Tibial nerve (tissue), 4 donors: ENCODE results near the gene HNRNPR. TPM values are rescaled to one million over a fixed set of nuclear protein-coding genes. Genes with fewer than 3 reads are reported as not detected.
"Not testable (repeated sequence)": the region's sequence is repeated elsewhere in the genome, so short reads cannot be mapped to it uniquely, and the experiment has no call there.

Source experiments
- DNase-seq, 2 donors: peaks; one replicate each; pipeline ENCODE4 v3.0.0-alpha.2; 2019; ENCODE audit warnings: low spot score in 2 of 2
- H3K27ac ChIP-seq, 4 donors: fragments of 200-600 bp; sonication (generic) in 3 of 4; one replicate each; pipeline ENCODE4 v1.5.1; 2017 to 2019; ENCODE audit warnings: mild to moderate bottlenecking in 1 of 4
- H3K27me3 ChIP-seq, 2 donors: fragments of 200-600 bp; sonication (generic) in 1 of 2; one replicate each; pipeline versions ENCODE4 v1.5.1 to v1.6.0; 2017 to 2019
- H3K36me3 ChIP-seq, 3 donors: fragments of 200-600 bp; sonication (generic); one replicate each; pipeline ENCODE4 v1.5.1; 2018 to 2019
- H3K4me1 ChIP-seq, 4 donors: fragments of 200-600 bp; sonication (generic) in 3 of 4; one replicate each; pipeline ENCODE4 v1.5.1; 2017 to 2019
- H3K4me3 ChIP-seq, 4 donors: fragments of 200-600 bp; sonication (generic) in 3 of 4; one replicate each; pipeline ENCODE4 v1.5.1; 2017 to 2019; ENCODE audit warnings: mild to moderate bottlenecking in 1 of 4, moderate library complexity in 1 of 4
- H3K9me3 ChIP-seq, 4 donors: fragments of 200-600 bp; sonication (generic) in 3 of 4; one replicate each; pipeline ENCODE4 v1.5.1; 2017 to 2019
- EP300 ChIP-seq, 2 donors: sonication (generic); formaldehyde crosslinking; IDR thresholded peaks; one replicate each; pipeline ENCODE4 v1.6.1; 2017; ENCODE audit warnings: antibody characterized with exemption in 2 of 2, mild to moderate bottlenecking in 1 of 2
- POLR2A ChIP-seq, 2 donors: fragments of 450-650 bp; IDR thresholded peaks; one replicate each; pipeline ENCODE4 v1.6.1; 2017; ENCODE audit warnings: antibody characterized with exemption in 2 of 2, mild to moderate bottlenecking in 2 of 2, moderate library complexity in 2 of 2
- WGBS, 2 donors: methylation state at CpG; one replicate each; pipeline ENCODE4 v1.1.5; 2018; 5-methylcytosine and 5-hydroxymethylcytosine counted together
- total RNA-seq, 4 donors: library from RNA; depleted of rRNA; stranded (reverse); fragments of >200 nt; gene quantifications; one replicate each; pipeline ENCODE4 v1.1.0, GENCODE V29; 2016
- TF ChIP-seq, protein P1 (sequence below), 5 experiments: fragments of 200-600 bp in 3 of 5; fragments of 450-650 bp in 2 of 5; sonication (generic) in 3 of 5; IDR thresholded peaks; one replicate each; pipeline ENCODE4 v1.5.1; 2016 to 2019; ENCODE audit warnings: antibody characterized with exemption in 5 of 5, mild to moderate bottlenecking in 3 of 5, moderate library complexity in 2 of 5

Gene HNRNPR
- total RNA-seq, 4 donors from 2014 or later = 63.6 to 79.8 (median 74.1) TPM

DNA sequence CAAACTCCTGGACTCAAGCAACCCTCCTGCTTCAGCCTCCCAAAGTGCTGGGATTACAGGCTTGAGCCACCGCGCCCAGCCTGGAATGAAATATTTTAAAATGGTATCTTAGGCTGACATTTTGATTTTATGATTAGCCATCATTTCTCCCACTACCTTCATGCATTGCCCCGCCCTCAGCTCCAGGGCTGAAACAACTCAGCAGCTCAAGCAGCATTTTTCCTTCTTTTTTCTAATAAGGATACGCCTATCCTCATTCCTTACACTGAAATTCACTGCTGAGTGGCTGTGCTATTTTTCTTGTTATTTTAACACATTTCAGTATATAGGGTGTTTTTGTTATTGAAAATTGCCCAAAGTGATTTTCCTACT, 70.0 kb downstream of the HNRNPR start:
- Histone ChIP-seq H3K4me1 (no peaks in the 10 kb centered on the region), H3K9me3 (no peaks in the 10 kb centered on the region), H3K4me3 (no peak overlapping the region), H3K27me3 (peaks cover 0 to 20% of the 10 kb centered on the region in 2 donors), H3K27ac (no peak overlapping the region), H3K36me3 (no peaks in the 10 kb centered on the region)
- WGBS, 2 donors = 84 to 88% methylated on average over 4 of the region's 4 CpGs
- no peak for DNase-seq
- TF ChIP-seq, protein P1, sequence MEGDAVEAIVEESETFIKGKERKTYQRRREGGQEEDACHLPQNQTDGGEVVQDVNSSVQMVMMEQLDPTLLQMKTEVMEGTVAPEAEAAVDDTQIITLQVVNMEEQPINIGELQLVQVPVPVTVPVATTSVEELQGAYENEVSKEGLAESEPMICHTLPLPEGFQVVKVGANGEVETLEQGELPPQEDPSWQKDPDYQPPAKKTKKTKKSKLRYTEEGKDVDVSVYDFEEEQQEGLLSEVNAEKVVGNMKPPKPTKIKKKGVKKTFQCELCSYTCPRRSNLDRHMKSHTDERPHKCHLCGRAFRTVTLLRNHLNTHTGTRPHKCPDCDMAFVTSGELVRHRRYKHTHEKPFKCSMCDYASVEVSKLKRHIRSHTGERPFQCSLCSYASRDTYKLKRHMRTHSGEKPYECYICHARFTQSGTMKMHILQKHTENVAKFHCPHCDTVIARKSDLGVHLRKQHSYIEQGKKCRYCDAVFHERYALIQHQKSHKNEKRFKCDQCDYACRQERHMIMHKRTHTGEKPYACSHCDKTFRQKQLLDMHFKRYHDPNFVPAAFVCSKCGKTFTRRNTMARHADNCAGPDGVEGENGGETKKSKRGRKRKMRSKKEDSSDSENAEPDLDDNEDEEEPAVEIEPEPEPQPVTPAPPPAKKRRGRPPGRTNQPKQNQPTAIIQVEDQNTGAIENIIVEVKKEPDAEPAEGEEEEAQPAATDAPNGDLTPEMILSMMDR (IDR thresholded peaks at IDR 0.05) = no peak
- TF ChIP-seq EP300 (IDR thresholded peaks at IDR 0.05) (no peak), POLR2A (IDR thresholded peaks at IDR 0.05) (no peak)

DNA sequence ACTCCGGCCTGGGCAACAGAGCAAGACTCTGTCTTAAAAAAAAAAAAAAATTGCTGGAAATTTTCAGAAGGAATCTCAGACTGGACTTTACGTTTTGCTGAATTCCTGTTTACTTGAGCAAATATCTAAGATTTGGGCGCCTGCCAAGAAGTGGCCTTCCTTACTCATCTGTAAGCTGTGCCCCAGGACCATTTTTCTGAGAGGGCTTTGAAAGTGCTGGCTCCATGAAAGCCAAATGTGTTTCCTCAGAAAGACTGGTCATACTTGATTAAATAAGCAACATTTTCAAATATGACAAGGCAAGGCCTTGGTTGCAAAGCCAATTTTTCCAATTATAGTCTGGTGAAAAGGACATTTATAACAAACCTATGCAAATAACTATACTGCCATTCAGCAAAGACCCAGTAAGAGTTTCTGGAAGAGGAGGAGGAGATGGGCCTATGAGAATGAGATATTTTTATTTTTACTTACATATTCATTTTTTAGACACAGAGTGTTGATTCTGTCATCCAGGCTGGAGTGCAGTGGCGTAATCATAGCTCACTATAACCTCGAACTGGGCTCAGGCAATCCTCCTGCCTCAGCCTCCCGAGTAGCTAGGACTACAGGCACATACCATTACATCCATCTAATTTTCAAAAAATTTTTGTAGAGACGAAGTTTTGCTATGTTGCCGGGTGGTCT, 70.5 kb downstream of the HNRNPR start:
- Histone ChIP-seq H3K27me3 (peaks cover 0 to 20% of the 10 kb centered on the region in 2 donors), H3K4me3 (no peak overlapping the region), H3K9me3 (no peaks in the 10 kb centered on the region), H3K36me3 (no peaks in the 10 kb centered on the region), H3K4me1 (no peaks in the 10 kb centered on the region), H3K27ac (no peak overlapping the region)
- 66 to 69% methylated on average over 8 of the region's 8 CpGs for WGBS, 2 donors
- TF ChIP-seq EP300 (IDR thresholded peaks at IDR 0.05) (no peak), POLR2A (IDR thresholded peaks at IDR 0.05) (no peak)
- TF ChIP-seq, protein P1 (IDR thresholded peaks at IDR 0.05) = no peak
- no peak for DNase-seq

DNA sequence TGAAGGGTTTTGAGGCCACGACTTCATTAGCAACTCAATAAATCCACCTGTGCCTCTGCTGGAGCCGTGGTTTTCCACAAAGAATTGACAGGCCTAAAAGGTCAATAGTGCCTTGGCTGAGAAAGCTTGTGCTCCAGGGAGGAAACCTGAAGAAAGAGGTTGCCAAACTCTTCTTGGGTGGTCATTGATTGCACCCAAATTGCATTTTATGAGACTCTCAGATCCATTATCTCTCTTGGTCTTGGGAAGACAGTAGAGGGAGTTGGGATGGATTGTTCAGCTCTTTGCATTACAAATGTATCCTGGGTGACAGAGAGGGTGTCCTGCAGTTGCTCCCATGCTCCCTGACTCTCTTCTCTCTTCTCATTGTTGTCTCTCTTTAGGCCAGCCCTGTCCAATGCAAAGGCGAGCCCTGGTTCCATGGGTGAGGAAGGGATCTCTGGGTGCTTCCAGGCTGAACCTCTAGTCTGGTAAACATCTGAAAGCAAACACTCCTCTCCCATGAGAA, 80.7 kb downstream of the HNRNPR start:
- Histone ChIP-seq H3K9me3 (no peaks in the 10 kb centered on the region), H3K27ac (no peak overlapping the region), H3K27me3 (no peaks in the 10 kb centered on the region), H3K36me3 (no peaks in the 10 kb centered on the region), H3K4me3 (no peak overlapping the region), H3K4me1 (no peaks in the 10 kb centered on the region)
- no peak for DNase-seq
- 38 to 40% methylated on average over 3 of the region's 3 CpGs for WGBS, 2 donors
- no peak for TF ChIP-seq EP300 (IDR thresholded peaks at IDR 0.05)
- no peak for TF ChIP-seq POLR2A (IDR thresholded peaks at IDR 0.05)
- TF ChIP-seq, protein P1 (IDR thresholded peaks at IDR 0.05) = no peak

DNA sequence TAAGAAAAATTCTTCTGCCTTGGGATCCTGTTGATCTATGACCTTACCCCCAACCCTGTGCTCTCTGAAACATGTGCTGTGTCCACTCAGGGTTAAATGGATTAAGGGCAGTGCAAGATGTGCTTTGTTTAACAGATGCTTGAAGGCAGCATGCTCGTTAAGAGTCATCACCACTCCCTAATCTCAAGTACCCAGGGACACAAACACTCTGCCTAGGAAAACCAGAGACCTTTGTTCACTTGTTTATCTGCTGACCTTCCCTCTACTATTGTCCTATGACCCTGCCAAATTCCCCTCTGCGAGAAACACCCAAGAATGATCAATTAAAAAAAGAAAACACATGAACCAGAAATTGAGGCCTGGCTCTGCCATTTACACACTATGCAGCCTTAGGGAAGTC, 86.0 kb downstream of the HNRNPR start:
- not testable (repeated sequence) for H3K27ac ChIP-seq, H3K9me3 ChIP-seq, DNase-seq, H3K27me3 ChIP-seq, H3K4me1 ChIP-seq, H3K36me3 ChIP-seq, H3K4me3 ChIP-seq
- 31 to 47% methylated on average over 1 to 2 of the region's 2 CpGs for WGBS, 2 donors

DNA sequence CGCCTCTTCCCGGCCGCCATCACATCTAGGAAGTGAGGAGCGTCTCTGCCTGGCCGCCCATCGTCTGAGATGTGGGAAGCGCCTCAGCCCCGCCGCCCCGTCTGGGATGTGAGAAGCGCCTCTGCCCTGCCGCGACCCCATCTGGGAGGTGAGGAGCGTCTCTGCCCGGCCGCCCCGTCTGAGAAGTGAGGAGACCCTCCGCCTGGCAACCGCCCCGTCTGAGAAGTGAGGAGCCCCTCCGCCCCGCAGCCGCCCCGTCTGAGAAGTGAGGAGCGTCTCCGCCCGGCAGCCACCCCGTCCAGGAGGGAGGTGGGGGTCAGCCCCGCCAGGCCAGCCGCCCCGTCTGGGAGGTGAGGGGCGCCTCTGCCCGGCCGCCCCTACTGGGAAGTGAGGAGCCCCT, 86.7 kb downstream of the HNRNPR start:
- DNase-seq, H3K27ac ChIP-seq, H3K36me3 ChIP-seq, H3K27me3 ChIP-seq, H3K4me3 ChIP-seq, H3K4me1 ChIP-seq, H3K9me3 ChIP-seq: not testable (repeated sequence)
- 97% methylated on average over 13 to 29 of the region's 34 CpGs for WGBS, 2 donors

Other genes with a start within 250 kb of the HNRNPR start
- gene LUZP1, start 175.4 kb downstream of the HNRNPR start, total RNA-seq = 10 to 100 TPM; 16.7 to 17.7 (median 17.2) TPM
- 1 to 10 TPM in 1 of 4 donors, under 1 TPM in 2, not detected in 1; 0.30 to 2.4 (median 0.63) TPM for gene HTR1D, start 126.8 kb downstream of the HNRNPR start, total RNA-seq
- 10 to 100 TPM; 22.8 to 35.0 (median 30.2) TPM for gene ZNF436, start 25.6 kb upstream of the HNRNPR start, total RNA-seq
- gene TCEA3, start 80.5 kb upstream of the HNRNPR start, total RNA-seq = 10 to 100 TPM; 21.0 to 48.5 (median 38.8) TPM
- 100 to 1,000 TPM in 2 of 4 donors, 10 to 100 TPM in 2; 79.8 to 140 (median 117) TPM for gene ASAP3, start 139.9 kb upstream of the HNRNPR start, total RNA-seq
- gene E2F2, start 186.9 kb upstream of the HNRNPR start, total RNA-seq = under 1 TPM in 3 of 4 donors, not detected in 1; 0.20 to 0.30 (median 0.21) TPM
- gene ID3, start 215.2 kb upstream of the HNRNPR start, total RNA-seq = 100 to 1,000 TPM; 263 to 369 (median 312) TPM